ENCODE measurements around the gene SECISBP2.

Gene SECISBP2

DNA sequence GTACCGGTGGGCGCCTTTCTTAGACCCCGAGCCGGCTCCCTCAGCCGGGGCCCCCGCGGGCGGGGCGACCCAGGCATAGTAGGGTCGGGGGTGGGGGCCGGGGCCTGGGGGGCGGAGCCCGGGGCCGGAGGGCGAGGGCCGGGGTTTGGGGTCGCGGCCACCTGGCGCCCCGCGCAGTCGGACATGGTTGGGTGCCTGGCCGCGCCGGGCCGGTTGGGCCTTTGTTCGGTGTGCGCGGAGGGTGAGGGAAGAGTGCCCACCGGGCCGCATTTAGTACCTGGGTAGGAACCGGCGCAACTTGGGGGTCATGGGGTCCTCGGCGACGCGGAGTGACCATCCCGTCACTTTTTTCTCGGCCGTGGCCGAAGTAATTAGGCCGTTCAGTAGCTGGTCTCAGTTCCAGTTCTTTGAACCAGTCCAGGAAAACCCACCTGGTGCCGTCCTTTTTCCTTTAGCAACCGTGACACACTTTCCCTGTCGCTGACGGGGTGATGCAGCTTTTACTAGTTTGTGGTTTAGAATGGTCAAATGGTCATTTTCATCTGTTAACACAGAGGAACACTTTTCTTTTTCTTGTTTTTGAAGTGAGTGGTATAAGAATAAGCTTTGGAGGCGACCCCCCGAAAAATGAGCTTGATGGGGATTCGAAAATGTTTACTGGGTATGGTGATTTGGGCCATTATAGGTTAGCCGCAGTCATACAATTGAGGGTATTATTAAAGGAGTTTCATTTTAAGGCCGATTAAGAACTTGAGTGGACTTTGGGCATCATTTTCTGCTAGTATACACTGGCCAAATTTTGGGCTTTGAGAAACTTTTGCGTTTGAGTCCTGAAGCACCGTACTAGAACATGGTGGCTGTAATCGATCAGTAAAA lies 6.7 kb upstream of the SECISBP2 start:
- peak overlapping the region; percentile 98 for H3K9ac ChIP-seq (ENCODE audit: low read depth, low read length)
- H3K36me3 ChIP-seq (ENCODE audit: insufficient read depth, low read depth, low read length): peaks cover 36% of the 10 kb centered on the region
- peak overlapping the region; percentile 96 for H3K4me3 ChIP-seq (ENCODE audit: low read length)
- H3K9me3 ChIP-seq (ENCODE audit: insufficient read depth, low read depth, low read length): no peaks in the 10 kb centered on the region
- H3K27ac ChIP-seq (ENCODE audit: low read length): peak overlapping the region; percentile 60
- H3K4me1 ChIP-seq (ENCODE audit: insufficient read depth, low read length): peaks cover 21% of the 10 kb centered on the region; the same call in 1 of the 2 replicates
- no peaks in the 10 kb centered on the region for H3K27me3 ChIP-seq (ENCODE audit: insufficient read depth, low read length)

DNA sequence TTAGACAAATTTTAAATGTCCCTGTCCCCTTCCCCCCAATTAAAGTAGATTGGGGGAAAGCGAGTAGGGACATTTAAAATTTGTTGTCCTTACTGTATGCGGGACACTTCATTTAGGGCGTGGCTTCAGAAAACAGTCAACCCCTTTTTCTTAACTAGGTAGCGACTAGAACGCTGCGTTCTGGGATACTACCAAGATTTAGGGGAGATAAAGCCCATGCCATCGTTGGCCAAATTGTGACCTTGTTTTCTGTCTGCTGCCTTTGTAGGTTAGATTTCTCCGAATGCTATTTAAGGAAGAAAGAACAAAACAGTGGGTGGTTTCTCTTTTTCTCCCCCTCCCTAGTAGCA lies 6.1 kb upstream of the SECISBP2 start:
- peak overlapping the region; percentile 98 for H3K9ac ChIP-seq (ENCODE audit: low read depth, low read length)
- peaks cover 42% of the 10 kb centered on the region for H3K36me3 ChIP-seq (ENCODE audit: insufficient read depth, low read depth, low read length)
- H3K9me3 ChIP-seq (ENCODE audit: insufficient read depth, low read depth, low read length): no peaks in the 10 kb centered on the region
- peaks cover 21% of the 10 kb centered on the region; the same call in 1 of the 2 replicates for H3K4me1 ChIP-seq (ENCODE audit: insufficient read depth, low read length)
- peak overlapping the region; percentile 96 for H3K4me3 ChIP-seq (ENCODE audit: low read length)
- peak overlapping the region; percentile 60 for H3K27ac ChIP-seq (ENCODE audit: low read length)
- no peaks in the 10 kb centered on the region for H3K27me3 ChIP-seq (ENCODE audit: insufficient read depth, low read length)

DNA sequence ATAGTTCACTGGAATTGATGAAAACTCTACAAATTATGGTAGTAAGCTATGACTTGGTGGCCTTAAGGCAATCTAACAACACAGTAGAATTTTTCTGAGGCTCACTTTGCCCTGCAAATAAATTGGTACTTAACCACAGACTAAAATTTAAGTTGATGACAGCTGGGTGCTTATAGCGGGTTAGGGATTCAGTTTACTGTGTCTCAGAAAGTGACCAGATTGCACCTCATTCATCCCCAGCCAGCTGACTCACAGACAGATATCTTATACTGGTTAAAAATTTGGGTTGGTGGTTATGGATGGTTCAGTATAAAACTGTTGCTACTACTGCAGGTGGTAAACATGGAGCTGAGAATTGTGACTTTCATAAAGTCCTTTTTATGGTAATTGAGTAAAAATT lies 4.5 kb upstream of the SECISBP2 start:
- Histone ChIP-seq H3K36me3 (ENCODE audit: insufficient read depth, low read depth, low read length) (peaks cover 51% of the 10 kb centered on the region), H3K4me1 (ENCODE audit: insufficient read depth, low read length) (peaks cover 21% of the 10 kb centered on the region; the same call in 1 of the 2 replicates)

DNA sequence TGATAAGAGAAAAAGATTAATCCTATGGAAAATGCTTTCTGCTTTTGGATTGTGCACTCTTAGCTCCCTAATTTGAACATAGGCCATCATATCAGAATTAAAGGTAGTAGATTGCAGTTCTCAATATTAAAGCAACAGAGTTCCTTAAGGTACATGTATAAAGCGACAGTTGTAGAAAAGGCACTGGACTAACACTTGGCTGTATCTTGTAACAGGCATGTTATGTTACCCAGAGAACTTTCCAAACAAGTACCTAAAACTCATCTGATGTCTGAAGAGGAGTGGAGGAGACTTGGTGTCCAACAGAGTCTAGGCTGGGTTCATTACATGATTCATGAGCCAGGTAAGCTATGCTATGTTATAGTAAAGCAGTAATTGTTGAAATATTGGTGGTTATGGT lies 3.3 kb upstream of the SECISBP2 start:
- H3K4me1 ChIP-seq (ENCODE audit: insufficient read depth, low read length): peaks cover 25% of the 10 kb centered on the region; the same call in 1 of the 2 replicates
- H3K36me3 ChIP-seq (ENCODE audit: insufficient read depth, low read depth, low read length): peaks cover 54% of the 10 kb centered on the region

More for the DNA sequence above, 4.5 kb upstream of the SECISBP2 start:
- no peaks in the 10 kb centered on the region for H3K27me3 ChIP-seq (ENCODE audit: insufficient read depth, low read length)
- peak overlapping the region; percentile 98 for H3K9ac ChIP-seq (ENCODE audit: low read depth, low read length)
- no peaks in the 10 kb centered on the region for H3K9me3 ChIP-seq (ENCODE audit: insufficient read depth, low read depth, low read length)
- no peak overlapping the region for H3K27ac ChIP-seq (ENCODE audit: low read length)
- H3K4me3 ChIP-seq (ENCODE audit: low read length): peak overlapping the region; percentile 96

DNA sequence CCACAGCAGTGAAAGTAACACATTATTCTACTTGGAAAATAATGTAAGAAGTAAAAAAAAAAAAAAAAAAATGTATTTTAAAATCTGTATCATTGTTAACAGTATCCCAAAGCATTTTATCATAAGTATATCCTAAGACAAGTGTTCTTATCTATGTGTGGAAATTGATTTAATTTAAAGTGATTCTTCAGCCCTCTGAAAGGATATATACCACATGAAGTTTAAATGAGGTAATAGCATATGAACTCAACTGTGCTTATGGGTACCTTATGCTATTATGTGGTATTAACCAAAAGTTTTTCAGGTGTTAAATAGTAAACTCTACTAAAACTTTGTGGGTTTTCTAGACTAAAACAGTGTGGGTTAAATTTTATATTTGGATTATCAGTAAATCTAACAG lies 2.8 kb upstream of the SECISBP2 start:
- Histone ChIP-seq H3K9ac (ENCODE audit: low read depth, low read length) (no peak overlapping the region), H3K27ac (ENCODE audit: low read length) (no peak overlapping the region), H3K9me3 (ENCODE audit: insufficient read depth, low read depth, low read length) (no peaks in the 10 kb centered on the region), H3K36me3 (ENCODE audit: insufficient read depth, low read depth, low read length) (peaks cover 58% of the 10 kb centered on the region), H3K4me1 (ENCODE audit: insufficient read depth, low read length) (peaks cover 25% of the 10 kb centered on the region; the same call in 1 of the 2 replicates), H3K27me3 (ENCODE audit: insufficient read depth, low read length) (no peaks in the 10 kb centered on the region), H3K4me3 (ENCODE audit: low read length) (no peak overlapping the region)

More for the DNA sequence above, 3.3 kb upstream of the SECISBP2 start:
- Histone ChIP-seq H3K4me3 (ENCODE audit: low read length) (peak overlapping the region; percentile 96), H3K27me3 (ENCODE audit: insufficient read depth, low read length) (no peaks in the 10 kb centered on the region), H3K27ac (ENCODE audit: low read length) (no peak overlapping the region), H3K9me3 (ENCODE audit: insufficient read depth, low read depth, low read length) (no peaks in the 10 kb centered on the region), H3K9ac (ENCODE audit: low read depth, low read length) (peak overlapping the region; percentile 98; the same call in 1 of the 2 replicates)

DNA sequence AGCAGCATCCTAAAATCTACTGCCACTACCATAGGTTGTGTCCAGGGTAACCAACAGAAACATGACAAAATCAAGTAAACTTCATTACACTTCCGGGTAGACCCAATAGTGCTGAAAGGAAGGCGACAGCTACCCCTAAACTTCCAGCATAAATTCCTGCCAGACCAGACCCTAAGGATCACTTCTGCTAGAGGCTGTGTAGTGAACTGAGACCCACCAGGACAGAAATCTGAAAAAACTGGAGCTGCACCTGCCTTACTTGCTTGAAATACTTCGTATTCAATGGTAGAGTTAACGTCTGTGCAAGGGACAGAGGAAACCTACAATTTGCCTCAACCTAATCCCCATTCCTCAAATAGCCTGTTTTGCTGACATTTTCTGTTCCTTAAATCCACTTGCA lies 1.0 kb upstream of the SECISBP2 start:
- peaks cover 67% of the 10 kb centered on the region for H3K36me3 ChIP-seq (ENCODE audit: insufficient read depth, low read depth, low read length)
- peak overlapping the region; percentile 97; the same call in 1 of the 2 replicates for H3K9ac ChIP-seq (ENCODE audit: low read depth, low read length)
- H3K27me3 ChIP-seq (ENCODE audit: insufficient read depth, low read length): no peaks in the 10 kb centered on the region
- H3K4me1 ChIP-seq (ENCODE audit: insufficient read depth, low read length): peaks cover 25% of the 10 kb centered on the region; the same call in 1 of the 2 replicates
- H3K4me3 ChIP-seq (ENCODE audit: low read length): peak overlapping the region; percentile 80; the same call in 1 of the 2 replicates
- no peaks in the 10 kb centered on the region for H3K9me3 ChIP-seq (ENCODE audit: insufficient read depth, low read depth, low read length)
- no peak overlapping the region for H3K27ac ChIP-seq (ENCODE audit: low read length)

DNA sequence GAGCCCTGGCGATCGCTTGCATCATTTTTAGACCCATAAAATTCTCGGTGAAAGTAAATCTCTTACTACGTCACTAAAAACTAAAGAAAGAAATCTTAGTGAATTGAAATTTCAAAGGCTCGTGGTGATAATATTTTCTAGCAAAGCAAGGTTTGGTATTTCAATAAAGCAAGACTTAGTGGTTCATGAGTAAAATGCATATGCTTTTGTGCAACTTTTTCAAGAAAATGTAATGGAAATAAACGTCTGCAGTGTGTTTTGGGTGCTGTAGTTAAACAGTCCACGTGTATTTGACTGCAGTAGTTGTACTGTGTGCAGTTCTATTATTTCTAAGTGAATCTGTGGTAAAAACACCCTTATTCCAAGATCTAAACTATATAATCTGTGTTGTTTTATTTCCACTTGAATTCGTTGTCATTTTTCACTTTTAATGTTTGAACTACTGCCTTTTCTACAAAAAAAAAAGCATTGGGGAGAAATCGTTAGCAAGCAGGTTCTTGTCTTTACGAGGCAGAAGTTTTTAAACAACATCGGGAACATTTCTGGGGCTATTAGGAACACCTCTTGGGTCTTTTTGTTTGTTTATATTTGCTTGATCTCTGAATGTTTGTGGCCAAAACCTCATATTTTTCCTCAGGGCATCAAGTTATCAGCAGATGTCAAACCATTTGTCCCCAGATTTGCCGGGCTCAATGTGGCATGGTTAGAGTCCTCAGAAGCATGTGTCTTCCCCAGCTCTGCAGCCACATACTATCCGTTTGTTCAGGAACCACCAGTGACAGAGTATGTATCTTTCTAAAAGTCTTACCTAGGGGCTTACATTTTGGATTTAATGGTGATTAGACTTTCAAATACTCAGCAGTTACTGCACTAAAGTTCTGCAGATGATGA lies 960 bp downstream of the SECISBP2 start:
- peaks cover 64% of the 10 kb centered on the region for H3K36me3 ChIP-seq (ENCODE audit: insufficient read depth, low read depth, low read length)

DNA sequence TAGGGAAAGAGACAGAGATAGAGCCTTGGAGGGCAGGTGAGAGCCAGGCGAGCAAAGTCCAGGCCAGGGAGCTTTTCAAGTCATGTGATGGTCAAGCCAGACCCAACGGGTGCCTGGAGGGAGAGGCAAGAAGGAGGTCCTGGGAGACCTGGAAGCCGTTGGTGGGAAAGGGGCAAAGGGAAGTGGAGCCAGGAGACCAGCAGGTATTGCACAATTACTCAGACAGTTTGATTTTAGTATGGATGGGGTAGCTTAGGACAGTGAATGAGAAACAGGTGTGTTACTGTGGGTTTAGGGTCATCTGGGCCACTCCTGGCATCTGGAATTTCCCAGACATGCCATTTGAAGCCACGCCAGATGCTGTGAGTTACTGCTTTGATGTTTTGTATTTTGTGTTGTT lies 5.1 kb downstream of the SECISBP2 start:
- Histone ChIP-seq H3K36me3 (ENCODE audit: insufficient read depth, low read depth, low read length) (peaks cover 64% of the 10 kb centered on the region), H3K9me3 (ENCODE audit: insufficient read depth, low read depth, low read length) (no peaks in the 10 kb centered on the region), H3K4me1 (ENCODE audit: insufficient read depth, low read length) (peaks cover 4% of the 10 kb centered on the region; the same call in 1 of the 2 replicates), H3K27me3 (ENCODE audit: insufficient read depth, low read length) (no peaks in the 10 kb centered on the region), H3K4me3 (ENCODE audit: low read length) (no peak overlapping the region), H3K9ac (ENCODE audit: low read depth, low read length) (no peak overlapping the region), H3K27ac (ENCODE audit: low read length) (no peak overlapping the region)

More for the DNA sequence above, 960 bp downstream of the SECISBP2 start:
- H3K9me3 ChIP-seq (ENCODE audit: insufficient read depth, low read depth, low read length): no peaks in the 10 kb centered on the region
- peak overlapping the region; percentile 80 for H3K4me3 ChIP-seq (ENCODE audit: low read length)
- peaks cover 12% of the 10 kb centered on the region; the same call in 1 of the 2 replicates for H3K4me1 ChIP-seq (ENCODE audit: insufficient read depth, low read length)
- H3K9ac ChIP-seq (ENCODE audit: low read depth, low read length): peak overlapping the region; percentile 97
- peak overlapping the region; percentile 3 for H3K27ac ChIP-seq (ENCODE audit: low read length)
- H3K27me3 ChIP-seq (ENCODE audit: insufficient read depth, low read length): no peaks in the 10 kb centered on the region

DNA sequence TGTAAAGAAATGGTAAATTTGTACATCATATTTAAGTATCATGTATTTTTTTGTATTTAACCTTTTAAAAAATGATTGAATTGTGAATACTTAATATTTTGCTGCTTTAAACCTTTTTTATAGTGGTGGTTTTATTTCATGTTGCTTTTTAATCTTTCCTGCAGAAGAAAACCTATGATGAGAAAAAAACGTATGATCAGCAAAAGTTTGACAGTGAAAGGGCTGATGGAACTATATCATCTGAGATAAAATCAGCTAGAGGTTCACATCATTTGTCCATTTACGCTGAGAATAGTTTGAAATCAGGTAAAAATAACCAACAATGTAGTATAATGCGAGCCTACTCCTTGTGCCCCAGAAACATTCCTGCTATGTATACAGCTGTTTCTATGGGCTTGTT lies 7.4 kb downstream of the SECISBP2 start:
- H3K27me3 ChIP-seq (ENCODE audit: insufficient read depth, low read length): no peaks in the 10 kb centered on the region
- H3K4me3 ChIP-seq (ENCODE audit: low read length): no peak overlapping the region
- H3K27ac ChIP-seq (ENCODE audit: low read length): no peak overlapping the region
- no peak overlapping the region for H3K9ac ChIP-seq (ENCODE audit: low read depth, low read length)
- no peaks in the 10 kb centered on the region for H3K9me3 ChIP-seq (ENCODE audit: insufficient read depth, low read depth, low read length)
- H3K36me3 ChIP-seq (ENCODE audit: insufficient read depth, low read depth, low read length): peaks cover 81% of the 10 kb centered on the region
- H3K4me1 ChIP-seq (ENCODE audit: insufficient read depth, low read length): no peaks in the 10 kb centered on the region

DNA sequence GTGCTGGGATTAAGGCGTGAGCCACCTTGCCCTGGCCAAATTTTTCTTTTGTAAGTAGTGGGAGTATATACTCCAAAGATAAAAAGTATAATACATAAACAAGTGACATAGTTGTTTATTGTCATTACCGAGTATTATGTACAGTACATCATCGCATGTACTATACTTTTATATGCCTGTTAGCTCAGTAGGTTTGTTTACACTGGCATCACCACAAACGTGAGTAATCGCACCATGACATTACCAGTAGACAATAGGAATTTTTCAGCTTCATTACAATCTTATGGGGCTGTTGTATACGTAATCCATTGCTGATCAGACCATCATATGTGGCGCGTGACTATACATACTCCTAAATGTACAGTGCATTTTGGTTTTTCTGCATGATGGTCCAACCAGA lies 9.8 kb downstream of the SECISBP2 start:
- H3K9ac ChIP-seq (ENCODE audit: low read depth, low read length): no peak overlapping the region
- no peaks in the 10 kb centered on the region for H3K4me1 ChIP-seq (ENCODE audit: insufficient read depth, low read length)
- no peak overlapping the region for H3K27ac ChIP-seq (ENCODE audit: low read length)
- no peaks in the 10 kb centered on the region for H3K9me3 ChIP-seq (ENCODE audit: insufficient read depth, low read depth, low read length)
- H3K36me3 ChIP-seq (ENCODE audit: insufficient read depth, low read depth, low read length): peaks cover 93% of the 10 kb centered on the region
- H3K4me3 ChIP-seq (ENCODE audit: low read length): no peak overlapping the region
- no peaks in the 10 kb centered on the region for H3K27me3 ChIP-seq (ENCODE audit: insufficient read depth, low read length)

DNA sequence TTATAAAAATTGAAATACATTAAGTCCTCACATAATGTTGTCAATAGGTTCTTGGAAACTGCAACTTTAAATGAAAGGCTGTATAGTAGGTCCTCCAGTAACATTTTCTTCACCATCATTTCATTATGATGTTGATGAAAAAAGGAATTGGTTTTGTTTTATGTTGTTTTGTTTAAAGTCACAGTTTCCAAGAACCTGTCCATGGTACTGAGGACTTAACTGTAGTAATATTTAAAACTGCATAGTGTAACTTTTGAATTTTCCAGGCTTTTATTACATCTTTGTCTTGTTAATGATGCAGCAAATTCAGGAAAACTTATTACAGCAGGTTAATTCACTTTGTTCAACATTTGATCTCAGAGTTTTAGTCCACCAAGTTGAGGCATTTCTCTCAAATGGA lies 11.6 kb downstream of the SECISBP2 start:
- Histone ChIP-seq H3K9ac (ENCODE audit: low read depth, low read length) (no peak overlapping the region), H3K4me1 (ENCODE audit: insufficient read depth, low read length) (no peaks in the 10 kb centered on the region), H3K9me3 (ENCODE audit: insufficient read depth, low read depth, low read length) (no peaks in the 10 kb centered on the region), H3K36me3 (ENCODE audit: insufficient read depth, low read depth, low read length) (peaks cover 97% of the 10 kb centered on the region), H3K4me3 (ENCODE audit: low read length) (no peak overlapping the region), H3K27ac (ENCODE audit: low read length) (no peak overlapping the region), H3K27me3 (ENCODE audit: insufficient read depth, low read length) (no peaks in the 10 kb centered on the region)

All from iPS-20b (cell line).